Embryonic facial prominence (tissue), 1 donor: ENCODE results near the gene C1orf21.
"Not testable (repeated sequence)": the region's sequence is repeated elsewhere in the genome, so short reads cannot be mapped to it uniquely, and the experiment has no call there.

Experiments
- DNase-seq: peaks from one replicate; pipeline ENCODE4 v3.0.0-alpha.2; 2016; ENCODE audit errors: extremely low spot score

C1orf21 gene, protein sequence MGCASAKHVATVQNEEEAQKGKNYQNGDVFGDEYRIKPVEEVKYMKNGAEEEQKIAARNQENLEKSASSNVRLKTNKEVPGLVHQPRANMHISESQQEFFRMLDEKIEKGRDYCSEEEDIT

DNA sequence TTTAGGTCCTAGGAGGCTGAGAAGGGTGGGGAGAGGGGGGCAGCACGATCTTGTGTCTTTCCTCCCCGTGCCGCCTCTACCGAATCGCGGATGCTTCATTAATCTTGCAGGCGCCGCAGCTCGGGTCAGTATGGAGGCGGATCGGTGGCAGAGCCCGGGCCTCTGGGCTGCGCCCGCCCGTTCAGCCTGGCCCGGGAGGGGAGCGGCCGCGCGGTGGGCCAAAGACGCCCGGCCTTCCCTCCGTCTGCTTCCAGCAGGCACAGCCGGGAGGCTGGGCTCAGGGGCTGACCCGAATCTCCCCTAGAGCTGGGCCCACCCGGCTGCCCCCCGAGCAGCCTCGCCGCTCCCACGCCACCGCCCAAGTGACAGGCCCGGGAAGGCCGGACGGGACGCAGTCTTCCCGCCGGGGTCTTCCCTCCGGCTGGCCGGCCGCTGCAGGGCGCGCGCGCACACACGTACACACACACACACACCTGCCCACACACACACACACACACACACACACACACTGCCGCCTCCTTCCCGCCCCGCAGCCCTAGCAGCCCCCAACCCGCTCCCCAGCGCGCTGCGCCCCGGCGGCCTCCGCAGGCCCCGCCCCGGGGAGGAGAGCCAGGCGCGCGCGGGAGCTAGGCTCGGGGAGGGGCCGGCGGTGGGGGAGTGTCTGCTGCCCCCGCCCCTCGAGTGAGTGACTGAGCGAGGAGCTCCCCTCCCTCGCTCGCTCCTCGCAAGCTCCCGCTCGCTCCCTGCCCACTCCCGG lies at the start of gene C1orf21:
Gene C1orf21, plus strand, starts transcription at position 718 of the 757 bp plus-strand sequence. CDS start 90,481 bp downstream, outside the sequence.
- peak; percentile 90 for DNase-seq

DNA sequence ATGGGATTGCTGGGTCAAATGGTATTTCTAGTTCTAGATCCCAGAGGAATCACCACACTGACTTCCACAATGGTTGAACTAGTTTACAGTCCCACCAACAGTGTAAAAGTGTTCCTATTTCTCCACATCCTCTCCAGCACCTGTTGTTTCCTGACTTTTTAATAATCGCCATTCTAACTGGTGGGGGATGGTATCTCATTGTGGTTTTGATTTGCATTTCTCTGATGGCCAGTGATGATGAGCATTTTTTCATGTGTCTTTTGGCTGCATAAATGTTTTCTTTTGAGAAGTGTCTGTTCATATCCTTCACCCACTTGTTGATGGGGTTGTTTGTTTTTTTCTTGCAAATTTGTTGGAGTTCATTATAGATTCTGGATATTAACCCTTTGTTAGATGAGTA lies 49.0 kb upstream of the C1orf21 start:
- DNase-seq, result not testable (repeated sequence)

DNA sequence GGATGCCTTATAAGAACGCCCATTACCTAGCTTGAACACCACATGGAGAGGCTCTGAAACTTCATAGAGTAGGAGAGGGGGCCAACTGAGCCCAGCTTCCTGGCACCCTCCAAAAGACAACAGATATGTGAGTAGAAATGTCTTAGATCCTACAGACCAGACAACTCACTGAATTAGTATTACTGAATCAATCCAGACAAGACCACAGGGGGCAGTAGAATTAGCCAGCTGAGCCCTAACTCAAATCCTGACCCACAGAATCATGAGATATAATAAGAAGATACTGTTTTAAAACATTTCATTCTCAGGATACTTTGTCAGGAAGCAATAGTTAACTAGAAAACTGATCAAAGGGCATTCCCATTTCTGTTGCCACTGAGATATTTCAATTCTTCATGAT lies 45.8 kb upstream of the C1orf21 start:
- no peak for DNase-seq

DNA sequence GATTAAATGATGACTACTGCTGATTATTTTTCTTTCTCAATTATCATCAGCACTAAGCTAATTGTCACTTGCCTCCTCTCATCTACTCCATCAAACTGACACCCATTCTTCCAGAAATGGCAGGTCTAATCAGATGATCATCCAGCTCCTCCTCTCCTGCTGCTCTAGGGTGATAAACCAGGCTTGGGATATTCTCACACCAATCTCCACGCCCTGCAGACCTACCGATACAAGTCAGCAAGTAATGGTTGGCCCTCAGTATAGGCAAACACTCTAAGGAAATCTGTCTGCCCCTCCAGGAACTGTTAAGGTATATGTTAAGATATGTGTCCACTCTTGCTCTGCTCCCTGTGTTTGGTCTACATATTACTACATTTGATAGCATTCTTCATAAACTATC lies 36.3 kb upstream of the C1orf21 start:
- no peak for DNase-seq

DNA sequence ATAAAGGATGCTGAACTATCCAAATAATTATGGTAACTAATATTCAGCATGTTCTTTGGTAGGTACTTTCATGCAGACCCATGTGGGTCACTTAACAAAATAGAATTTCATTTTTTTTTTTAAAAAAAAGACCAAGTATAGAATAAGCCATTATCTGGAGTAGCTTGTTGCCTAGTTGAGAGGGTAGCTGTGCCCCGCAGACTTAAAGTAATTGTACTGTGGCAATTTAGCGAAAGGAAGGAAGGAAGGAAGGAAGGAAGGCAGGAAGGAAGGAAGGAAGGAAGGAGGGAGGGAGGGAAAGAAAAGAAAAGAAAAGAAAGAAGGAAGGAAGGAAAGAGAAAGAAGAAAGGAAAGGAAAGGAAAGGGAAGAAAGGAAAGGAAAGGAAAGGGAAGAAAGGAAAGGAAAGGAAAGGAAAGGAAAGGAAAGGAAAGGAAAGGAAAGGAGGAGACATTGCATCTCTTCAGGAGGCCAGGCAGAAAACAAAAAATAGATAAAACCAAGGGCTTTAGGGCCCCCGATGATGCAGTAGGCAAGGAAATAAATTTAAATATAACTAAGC lies 35.3 kb upstream of the C1orf21 start:
- no peak for DNase-seq

DNA sequence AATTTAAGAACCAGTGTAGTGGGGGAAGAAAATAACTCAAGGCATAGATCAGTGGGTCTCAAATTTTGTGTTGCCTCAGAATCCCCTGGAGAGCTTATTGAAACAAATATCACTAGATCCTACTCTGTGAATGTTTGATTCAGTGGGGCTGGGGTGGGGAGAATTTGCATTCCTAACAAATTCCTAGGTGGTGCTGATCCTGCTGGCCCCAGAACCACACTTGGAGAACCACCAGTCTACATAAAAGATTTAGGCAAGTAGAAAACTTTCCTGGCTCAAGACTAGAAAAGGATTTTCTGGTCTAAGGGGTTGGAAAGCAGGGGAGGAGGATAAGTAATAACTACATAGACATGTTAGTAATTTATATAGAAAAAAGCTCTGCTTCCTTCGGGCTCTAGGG lies 34.1 kb upstream of the C1orf21 start:
- DNase-seq, result no peak

DNA sequence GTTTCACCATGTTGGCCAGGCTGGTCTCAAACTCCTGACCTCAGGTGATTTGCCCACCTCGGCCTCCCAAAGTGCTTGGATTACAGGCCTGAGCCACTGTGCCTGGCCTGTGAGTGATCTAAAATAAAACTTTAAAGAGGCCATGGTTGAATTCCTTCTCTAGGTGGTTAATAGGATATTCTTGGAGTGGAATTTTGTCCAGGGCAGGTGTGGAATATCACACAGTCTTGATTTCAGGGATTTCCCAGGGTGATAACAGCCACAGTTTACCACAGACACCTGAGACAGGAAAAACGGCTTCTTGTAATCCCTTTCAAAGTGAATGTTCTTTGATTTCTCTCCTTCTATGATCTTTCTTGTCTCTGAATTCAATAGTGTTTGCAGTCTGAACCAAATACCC lies 32.1 kb upstream of the C1orf21 start:
- DNase-seq, result no peak

DNA sequence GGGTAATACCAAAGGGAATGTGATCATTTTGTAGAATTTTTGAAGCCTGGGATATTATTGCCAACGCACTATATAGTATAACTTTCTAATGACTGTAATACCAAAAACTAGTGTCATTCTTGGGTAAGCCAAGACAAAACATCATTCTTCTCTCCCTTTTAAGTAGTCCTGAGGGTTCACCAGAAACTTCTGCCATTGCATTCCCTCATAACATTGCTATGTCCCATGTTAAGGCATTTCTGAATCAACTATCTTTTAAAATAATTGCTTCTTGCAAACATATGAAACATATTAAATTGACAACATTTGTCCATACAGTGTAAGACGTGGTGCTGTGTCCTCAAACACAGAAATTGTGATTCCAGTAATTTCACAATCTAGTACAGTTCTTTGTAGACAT lies 29.9 kb upstream of the C1orf21 start:
- no peak for DNase-seq

DNA sequence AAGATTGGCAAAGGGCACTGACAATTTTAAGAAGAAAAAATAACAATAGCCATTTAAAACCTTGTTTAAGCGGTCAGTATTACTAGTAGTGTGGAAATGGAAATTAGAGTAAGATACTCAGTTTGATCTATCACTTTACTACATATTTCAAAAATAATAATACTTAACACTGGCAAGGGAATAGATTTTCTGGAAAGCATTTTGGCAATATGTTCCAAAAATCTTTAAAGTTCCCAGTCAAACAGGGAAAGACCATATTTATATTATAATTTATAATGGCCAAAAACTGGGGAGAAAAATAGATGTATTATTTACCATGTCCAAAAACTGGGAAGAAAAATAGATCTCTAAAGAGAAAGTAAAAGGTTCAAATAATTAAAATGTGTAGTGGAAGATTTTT lies 28.6 kb upstream of the C1orf21 start:
- DNase-seq, result no peak

DNA sequence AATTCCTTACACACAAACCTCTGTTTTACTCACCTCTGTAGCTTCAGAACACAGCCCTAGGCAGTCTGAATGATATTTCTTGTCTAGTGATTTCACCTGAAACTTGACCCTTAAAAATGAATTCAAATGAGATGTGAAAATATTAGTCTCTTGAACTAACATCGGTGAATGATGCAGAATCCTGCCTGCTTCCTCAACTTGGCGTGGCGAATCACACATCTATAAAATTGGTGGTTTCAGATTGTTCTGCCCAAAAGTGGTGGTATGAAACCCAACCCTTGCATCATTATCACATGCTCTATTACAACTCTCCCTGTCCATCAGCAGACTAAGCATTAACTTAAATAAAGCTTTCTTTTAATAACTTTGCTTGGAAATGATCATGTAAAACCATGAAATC lies 26.9 kb upstream of the C1orf21 start:
- no peak for DNase-seq

DNA sequence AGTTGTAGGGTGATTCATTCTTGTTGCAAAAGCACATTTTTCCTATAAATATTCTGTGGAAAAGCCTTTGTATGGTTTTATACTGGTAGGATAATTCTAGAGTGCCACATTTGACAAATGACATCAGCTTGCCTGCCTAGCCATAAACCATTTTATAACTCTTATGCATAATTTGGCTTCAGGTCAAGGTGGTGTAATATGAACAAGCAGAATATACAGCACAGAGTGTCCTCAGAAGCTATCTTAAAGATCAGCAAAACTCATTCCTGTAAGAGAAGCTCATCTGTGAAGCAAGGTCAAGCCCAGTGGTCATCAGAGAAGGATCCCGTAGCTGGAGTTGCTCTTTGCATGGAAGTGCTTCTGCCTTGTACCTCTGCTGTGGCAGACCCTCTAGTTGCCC lies 24.0 kb upstream of the C1orf21 start:
- DNase-seq, result no peak

DNA sequence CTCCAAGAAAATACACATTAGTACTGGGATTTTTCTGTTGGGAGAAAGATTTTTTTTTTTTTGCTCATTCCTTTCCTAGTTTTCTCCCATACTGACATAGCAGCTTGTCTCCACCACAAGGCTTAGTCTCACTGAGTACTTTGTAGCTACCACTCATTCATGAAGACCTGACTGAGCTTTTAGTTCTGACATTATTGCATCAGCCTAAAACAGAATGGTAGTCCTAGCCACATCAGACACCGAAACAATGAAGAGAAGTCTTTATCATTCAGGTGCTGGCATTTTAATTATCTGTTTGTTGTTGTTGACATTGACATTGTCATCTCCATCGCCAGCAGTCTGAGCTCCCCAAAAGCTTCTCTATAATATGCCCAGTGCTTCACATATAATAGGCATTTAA lies 21.1 kb upstream of the C1orf21 start:
- DNase-seq, result no peak

DNA sequence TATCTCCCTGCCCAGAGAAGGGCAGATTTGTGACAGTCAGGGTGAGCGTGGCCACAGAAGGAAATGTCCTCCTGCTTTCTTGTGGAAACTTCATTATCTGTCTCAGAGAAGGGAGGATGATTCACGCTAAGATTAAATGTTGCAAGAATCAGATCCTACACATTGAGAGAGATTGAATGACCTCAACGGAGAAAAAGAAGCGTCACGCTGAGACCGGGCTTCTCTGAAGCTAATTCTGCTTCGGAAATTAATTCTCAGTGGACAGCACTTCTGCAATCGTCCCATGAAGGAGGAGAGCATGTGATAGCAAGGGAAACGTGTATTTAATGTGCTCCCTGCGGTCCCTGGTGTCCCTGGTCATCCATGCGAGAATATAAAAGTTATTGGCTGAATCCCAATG lies 19.8 kb upstream of the C1orf21 start:
- DNase-seq, result no peak

DNA sequence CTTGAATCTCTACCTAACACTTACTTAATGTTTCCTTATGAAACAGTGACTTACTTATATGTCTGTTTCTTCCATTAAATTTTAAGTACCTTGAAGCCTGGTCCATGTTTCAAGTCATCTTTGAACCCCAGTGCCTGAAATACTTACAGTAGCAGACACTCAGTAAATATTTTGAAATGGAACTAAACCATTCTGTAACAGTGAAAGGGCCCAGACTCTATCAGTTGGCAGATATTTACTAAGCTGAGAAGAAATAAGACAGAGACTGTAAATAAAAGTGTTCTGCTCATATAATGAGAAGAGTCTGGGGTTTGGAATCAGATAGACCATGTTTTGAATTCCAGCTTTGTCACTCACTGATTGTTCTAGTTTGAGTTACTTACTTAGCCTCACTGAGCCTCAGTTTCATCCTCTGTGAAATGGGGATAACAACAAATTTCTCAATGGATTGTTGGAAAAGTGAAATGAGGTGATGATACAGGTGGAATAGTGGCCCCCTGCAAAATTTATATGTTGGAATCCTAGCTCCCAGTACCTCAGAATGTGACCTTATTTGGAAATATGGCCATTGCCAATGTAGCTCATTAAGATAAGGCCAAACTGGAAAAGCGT lies 19.3 kb upstream of the C1orf21 start:
- DNase-seq, result no peak

DNA sequence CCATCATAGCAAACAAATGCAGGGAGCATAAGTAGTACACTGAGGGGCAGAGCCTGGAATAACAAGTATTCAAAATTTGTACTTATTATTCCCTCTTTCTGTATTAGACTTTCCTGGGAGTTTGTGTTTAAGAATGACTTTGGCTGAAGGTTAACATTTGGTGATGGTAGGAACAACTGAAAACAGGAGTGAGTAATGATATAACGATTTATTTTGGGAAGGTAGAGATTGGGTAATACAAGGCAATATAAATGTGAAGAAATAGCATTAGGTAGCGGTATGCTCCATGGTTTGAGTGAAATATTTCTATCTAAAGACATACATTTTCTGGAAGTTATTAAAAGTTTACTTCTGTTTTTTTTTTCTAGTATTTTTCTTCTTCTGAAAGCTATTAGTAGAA lies 18.5 kb upstream of the C1orf21 start:
- DNase-seq, result no peak

DNA sequence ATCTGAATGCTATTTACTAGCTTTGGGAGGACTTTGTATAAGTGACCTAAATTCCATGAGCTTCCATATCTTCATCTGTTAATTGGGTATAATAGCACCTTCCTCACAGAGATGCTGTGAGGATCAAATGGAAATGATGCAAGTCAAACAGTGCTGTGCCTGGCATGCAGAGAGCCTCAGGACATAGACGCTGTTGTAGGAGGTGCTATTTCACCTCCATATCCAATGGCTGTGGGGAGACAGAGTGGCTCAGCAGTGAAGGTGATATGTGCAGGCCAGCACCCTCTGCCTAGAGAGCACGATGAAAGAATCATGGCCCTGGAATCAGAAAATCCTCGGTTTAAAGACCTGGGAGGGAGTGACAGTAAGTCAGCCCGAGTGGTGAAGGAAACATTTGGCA lies 16.0 kb upstream of the C1orf21 start:
- DNase-seq, result no peak

DNA sequence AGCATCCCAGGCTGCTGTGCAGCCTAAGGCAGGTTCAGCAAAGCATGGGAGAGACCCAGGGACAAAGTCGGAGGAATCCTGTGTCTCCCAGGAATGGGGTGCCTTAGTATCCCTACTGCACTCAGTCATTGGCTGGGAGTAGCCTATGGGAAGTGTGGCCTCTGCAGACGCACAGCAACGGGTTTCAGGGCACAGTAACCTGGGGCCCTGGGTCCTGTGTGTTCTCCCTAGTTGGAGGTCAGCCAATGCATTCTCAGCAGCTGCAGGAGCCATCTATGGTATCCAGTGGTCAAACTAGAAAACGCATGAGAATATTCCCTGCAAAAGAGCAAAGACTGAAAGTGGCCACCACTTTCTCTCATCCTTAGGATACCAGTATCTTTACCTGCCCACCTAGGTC lies 13.7 kb upstream of the C1orf21 start:
- DNase-seq, result no peak

DNA sequence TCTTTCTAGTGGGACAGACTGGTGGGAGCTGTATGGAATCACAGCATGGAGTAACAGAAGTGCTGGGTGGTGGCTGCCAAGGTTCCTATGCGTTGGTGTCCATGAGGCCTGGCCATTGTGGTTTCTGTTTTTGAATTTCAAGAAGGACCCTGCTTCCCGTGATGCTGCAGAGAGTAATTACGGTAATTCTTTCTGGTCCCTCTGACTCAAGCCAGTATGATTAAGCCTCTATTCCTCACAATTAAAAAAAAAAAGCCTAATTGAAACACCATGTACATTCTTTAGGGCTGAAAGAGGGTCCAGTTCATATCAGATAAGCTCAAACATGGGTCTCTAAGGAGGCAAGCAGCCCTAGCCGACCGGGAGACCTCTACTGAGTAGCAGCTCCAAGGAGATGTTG lies 10.5 kb upstream of the C1orf21 start:
- DNase-seq, result no peak

DNA sequence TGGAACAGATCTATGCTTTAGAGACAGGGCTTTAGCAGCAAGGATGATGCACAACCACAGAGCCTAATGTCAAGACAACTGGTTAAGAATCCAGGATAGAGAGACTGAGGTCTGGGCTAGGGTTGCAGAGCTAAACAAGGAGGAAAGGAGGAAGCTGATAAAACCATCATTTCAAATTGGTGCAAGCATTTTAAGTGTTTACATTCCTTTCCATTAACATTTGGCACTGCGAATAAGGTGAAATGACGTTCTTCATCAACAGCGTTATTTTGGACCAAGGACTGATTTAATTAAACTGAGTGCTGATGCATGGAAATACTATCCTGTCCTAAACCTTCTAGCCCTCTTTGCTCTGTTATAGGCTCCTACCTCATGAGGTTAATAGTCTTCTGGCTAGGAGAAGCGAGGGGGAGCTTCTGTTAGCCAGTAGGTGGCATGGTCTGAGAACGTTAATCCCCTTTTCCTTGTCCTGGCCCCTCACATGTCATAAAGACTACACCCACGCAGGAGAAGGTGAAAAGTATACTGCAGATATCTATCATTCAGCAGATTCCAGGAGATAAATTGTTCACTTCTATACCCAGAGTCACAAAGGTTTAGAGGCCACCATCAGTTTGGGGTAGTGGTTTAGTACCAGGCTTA lies 7.6 kb upstream of the C1orf21 start:
- DNase-seq, result no peak

DNA sequence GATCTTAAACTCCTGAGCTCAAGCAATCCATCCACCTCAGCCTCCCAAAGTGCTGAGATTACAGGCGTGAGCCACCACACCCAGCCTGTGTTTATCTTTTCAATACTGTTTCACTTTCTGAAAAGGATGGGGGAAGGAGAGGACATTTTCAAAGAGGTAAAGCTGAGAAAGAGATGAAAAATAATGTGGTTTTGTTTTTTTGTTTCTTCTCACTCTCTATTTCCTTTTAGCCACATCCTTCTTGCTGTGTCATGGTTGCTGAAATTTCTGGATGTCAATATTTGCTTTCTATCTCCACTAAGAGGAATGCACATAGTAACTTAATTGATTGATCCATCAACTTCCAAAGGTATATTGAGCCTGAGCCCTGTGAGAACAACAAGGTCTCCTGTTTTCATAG lies 6.4 kb upstream of the C1orf21 start:
- DNase-seq, result no peak

DNA sequence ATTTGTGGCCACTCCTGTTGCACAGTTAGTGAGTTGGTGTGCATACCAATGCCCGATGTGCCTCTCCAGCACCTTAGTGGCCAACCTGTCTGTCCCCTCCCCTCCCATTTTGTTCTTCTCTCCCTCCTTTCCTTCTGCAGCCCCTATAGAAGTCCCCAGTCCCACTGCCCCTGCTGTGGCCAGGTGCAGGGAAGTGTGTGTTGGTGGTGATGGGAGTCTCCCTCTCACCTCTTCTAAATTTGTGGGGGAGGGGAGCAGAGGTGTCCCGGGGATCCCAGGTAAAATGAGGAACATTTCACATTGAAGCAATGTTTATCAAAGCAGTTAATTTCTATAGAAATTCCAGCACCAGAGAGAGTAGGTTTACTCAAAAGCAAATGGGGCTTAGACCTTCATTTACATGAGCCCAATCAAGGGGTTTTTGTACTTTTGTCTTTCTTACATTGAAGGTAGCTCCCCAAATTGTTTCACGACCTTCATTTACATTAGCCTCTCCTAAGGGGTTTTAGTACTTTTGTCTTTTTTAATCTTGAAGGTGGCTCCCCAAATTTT lies 3.0 kb upstream of the C1orf21 start:
- DNase-seq, result no peak

DNA sequence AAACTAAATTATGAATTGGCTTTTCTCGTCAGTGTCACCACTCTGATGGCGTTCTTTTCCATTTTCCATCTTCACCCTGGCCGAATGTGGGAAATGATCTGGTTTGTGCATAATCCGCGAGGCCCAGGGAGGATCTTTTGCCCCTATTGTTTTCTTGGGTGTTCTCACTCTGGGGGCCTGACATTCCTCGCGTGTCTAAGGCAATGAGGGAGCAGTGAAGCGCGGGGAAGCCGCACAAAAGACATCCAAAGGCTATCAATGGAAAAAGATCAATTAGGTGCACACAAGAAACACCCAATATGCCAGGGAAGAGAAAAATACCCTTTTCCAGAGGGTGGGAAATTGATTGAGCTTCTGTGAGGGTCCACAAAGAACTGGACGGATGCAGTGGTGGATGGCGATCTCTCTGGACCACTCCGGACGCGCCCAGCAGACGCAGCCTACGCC lies 941 bp upstream of the C1orf21 start:
- no peak for DNase-seq
